ENCODE measurements around the gene SH2D1B. TPM values are rescaled to one million over a fixed set of nuclear protein-coding genes. Genes with fewer than 3 reads are reported as not detected.
"Not testable (repeated sequence)": the region's sequence is repeated elsewhere in the genome, so short reads cannot be mapped to it uniquely, and the experiment has no call there.

SH2D1B gene
- total and polyA plus RNA-seq, 2 experiments from 2014 or later, result not detected

DNA sequence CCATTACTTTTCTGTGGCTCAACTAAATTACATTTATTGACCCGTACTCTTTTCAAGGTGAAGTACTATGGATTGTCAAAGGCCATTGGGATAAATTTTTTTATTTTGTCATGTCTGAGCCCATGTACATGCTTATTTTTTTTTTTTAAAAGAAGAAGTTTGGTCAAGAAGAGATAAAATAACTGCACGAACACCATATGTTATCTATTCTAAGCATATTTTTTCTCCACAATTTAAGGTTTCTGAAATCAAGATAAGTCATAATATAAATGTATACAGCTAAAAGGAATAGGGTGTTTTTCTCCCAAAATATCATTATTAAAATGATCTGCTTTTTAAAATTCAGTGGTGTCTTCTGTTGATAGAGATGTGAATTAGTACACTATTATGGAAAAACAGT lies 35.0 kb upstream of the SH2D1B start:
- H2AFZ ChIP-seq, result no peak overlapping the region
- no peaks in the 10 kb centered on the region for H3K4me1 ChIP-seq (ENCODE audit: insufficient read depth)
- WGBS (ENCODE audit: low lambda C conversion rate, missing lambda C conversion rate), result 84% methylated on average over 2 of the region's 2 CpGs
- no peaks in the 10 kb centered on the region for H3K36me3 ChIP-seq (replicated peaks; ENCODE audit: insufficient read depth, low read depth)
- DNase-seq (ENCODE audit: low spot score), result no peak
- no peaks in the 10 kb centered on the region for H3K9me3 ChIP-seq (ENCODE audit: low read depth)
- no peaks in the 10 kb centered on the region for H3K79me2 ChIP-seq
- H3K4me2 ChIP-seq, result no peak overlapping the region
- no peaks in the 10 kb centered on the region for H3K9me2 ChIP-seq (replicated peaks; ENCODE audit: insufficient read depth)
- H3K27ac ChIP-seq, result no peak overlapping the region
- H3K4me3 ChIP-seq, result no peak overlapping the region
- no peaks in the 10 kb centered on the region for H4K20me1 ChIP-seq (ENCODE audit: insufficient read depth, poor library complexity, severe bottlenecking)
- TF ChIP-seq EZH2 (IDR thresholded peaks at IDR 0.05; ENCODE audit: borderline replicate concordance) (no peak), EZH2phosphoT487 (IDR thresholded peaks at IDR 0.05; ENCODE audit: low read depth, severe bottlenecking, unreplicated experiment) (no peak)
- TF ChIP-seq, protein P1, sequence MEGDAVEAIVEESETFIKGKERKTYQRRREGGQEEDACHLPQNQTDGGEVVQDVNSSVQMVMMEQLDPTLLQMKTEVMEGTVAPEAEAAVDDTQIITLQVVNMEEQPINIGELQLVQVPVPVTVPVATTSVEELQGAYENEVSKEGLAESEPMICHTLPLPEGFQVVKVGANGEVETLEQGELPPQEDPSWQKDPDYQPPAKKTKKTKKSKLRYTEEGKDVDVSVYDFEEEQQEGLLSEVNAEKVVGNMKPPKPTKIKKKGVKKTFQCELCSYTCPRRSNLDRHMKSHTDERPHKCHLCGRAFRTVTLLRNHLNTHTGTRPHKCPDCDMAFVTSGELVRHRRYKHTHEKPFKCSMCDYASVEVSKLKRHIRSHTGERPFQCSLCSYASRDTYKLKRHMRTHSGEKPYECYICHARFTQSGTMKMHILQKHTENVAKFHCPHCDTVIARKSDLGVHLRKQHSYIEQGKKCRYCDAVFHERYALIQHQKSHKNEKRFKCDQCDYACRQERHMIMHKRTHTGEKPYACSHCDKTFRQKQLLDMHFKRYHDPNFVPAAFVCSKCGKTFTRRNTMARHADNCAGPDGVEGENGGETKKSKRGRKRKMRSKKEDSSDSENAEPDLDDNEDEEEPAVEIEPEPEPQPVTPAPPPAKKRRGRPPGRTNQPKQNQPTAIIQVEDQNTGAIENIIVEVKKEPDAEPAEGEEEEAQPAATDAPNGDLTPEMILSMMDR (IDR thresholded peaks at IDR 0.05; ENCODE audit: poor library complexity), result no peak
- H3K27me3 ChIP-seq, result no peaks in the 10 kb centered on the region

DNA sequence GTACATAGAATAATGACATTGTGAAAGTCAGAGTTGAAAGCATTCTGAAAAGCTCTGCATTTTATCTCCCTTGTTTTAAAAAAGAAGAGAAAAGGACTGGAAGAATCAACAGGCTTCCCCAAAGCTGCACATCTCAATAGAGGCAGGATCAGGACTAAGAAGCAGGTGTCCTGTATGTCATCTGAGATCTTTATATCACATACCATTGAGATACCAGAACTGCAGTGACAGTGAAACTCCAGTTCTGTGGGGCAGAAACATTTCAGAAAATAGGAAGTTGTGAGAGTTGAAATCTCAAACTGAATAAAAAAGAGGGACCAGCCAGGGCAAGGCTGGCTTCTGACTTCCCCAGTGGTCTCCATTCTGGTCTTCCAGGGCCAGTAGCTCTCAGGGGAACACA lies 33.0 kb upstream of the SH2D1B start:
- Histone ChIP-seq H3K4me2 (no peak overlapping the region), H3K9me3 (ENCODE audit: low read depth) (no peaks in the 10 kb centered on the region), H3K4me1 (ENCODE audit: insufficient read depth) (no peaks in the 10 kb centered on the region), H3K27me3 (no peaks in the 10 kb centered on the region), H4K20me1 (ENCODE audit: insufficient read depth, poor library complexity, severe bottlenecking) (no peaks in the 10 kb centered on the region), H3K79me2 (no peaks in the 10 kb centered on the region), H3K27ac (no peak overlapping the region), H2AFZ (no peak overlapping the region), H3K9me2 (replicated peaks; ENCODE audit: insufficient read depth) (no peaks in the 10 kb centered on the region), H3K36me3 (replicated peaks; ENCODE audit: insufficient read depth, low read depth) (no peaks in the 10 kb centered on the region), H3K4me3 (no peak overlapping the region)
- DNase-seq (ENCODE audit: low spot score), result no peak
- TF ChIP-seq EZH2 (IDR thresholded peaks at IDR 0.05; ENCODE audit: borderline replicate concordance) (no peak), EZH2phosphoT487 (IDR thresholded peaks at IDR 0.05; ENCODE audit: low read depth, severe bottlenecking, unreplicated experiment) (no peak)
- TF ChIP-seq, protein P1 (IDR thresholded peaks at IDR 0.05; ENCODE audit: poor library complexity), result no peak

DNA sequence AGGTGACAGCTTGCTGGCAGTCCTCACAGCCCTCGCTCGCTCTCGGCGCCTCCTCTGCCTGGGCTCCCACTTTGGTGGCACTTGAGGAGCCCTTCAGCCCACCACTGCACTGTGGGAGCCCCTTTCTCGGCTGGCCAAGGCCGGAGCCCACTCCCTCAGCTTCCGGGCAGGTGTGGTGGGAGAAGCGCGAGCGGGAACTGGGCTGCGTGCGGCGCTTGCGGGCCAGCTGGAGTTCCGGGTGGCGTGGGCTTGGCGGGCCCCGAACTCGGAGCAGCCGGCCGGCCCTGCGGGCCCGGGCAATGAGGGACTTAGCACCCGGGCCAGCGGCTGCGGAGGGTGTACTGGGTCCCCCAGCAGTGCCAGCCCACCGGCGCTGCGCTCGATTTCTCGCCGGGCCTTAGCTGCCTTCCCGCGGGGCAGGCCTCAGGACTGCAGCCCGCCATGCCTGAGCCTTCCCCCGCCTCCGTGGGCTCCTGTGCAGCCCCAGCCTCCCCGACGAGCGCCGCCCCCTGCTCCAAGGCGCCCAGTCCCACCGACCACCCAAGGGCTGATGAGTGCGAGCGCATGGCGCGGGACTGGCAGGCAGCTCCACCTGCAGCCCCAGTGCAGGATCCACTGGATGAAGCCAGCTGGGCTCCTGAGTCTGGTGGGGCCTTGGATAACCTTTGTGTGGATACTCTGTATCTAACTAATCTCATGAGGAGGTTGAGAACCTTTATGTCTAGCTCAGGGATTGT lies 21.2 kb upstream of the SH2D1B start:
- not testable (repeated sequence) for H2AFZ ChIP-seq; H3K36me3 ChIP-seq (replicated peaks; ENCODE audit: insufficient read depth, low read depth); H3K4me2 ChIP-seq; H3K9me3 ChIP-seq (ENCODE audit: low read depth); H3K27me3 ChIP-seq; H3K4me3 ChIP-seq; H3K4me1 ChIP-seq (ENCODE audit: insufficient read depth); H3K9me2 ChIP-seq (replicated peaks; ENCODE audit: insufficient read depth); DNase-seq (ENCODE audit: low spot score); H3K27ac ChIP-seq; H3K79me2 ChIP-seq; H4K20me1 ChIP-seq (ENCODE audit: insufficient read depth, poor library complexity, severe bottlenecking)
- WGBS (ENCODE audit: low lambda C conversion rate, missing lambda C conversion rate), result 98% methylated on average over 23 of the region's 47 CpGs

DNA sequence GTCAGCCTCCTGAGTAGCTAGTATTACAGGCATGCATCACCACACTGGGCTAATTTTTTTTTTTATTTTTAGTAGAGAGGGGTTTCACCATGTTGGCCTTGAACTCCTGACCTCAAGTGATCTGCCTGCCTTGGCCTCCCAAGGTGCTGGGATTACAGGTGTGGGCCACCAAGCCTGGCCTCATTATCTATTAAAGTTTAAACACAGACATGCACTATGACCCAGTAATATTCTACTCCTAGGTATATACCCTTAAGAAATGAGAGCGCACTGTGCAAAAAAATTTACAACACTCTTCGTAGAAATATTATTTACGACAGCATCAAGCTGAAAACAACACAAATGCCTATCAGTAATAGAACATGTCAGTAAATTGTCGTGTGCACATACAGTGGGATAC lies 18.6 kb upstream of the SH2D1B start:
- DNase-seq (ENCODE audit: low spot score), result no peak
- H3K36me3 ChIP-seq (replicated peaks; ENCODE audit: insufficient read depth, low read depth), result no peaks in the 10 kb centered on the region
- no peaks in the 10 kb centered on the region for H3K4me1 ChIP-seq (ENCODE audit: insufficient read depth)
- H3K4me2 ChIP-seq, result no peak overlapping the region
- no peak overlapping the region for H2AFZ ChIP-seq
- H3K27me3 ChIP-seq, result no peaks in the 10 kb centered on the region
- TF ChIP-seq EZH2phosphoT487 (IDR thresholded peaks at IDR 0.05; ENCODE audit: low read depth, severe bottlenecking, unreplicated experiment) (no peak), EZH2 (IDR thresholded peaks at IDR 0.05; ENCODE audit: borderline replicate concordance) (no peak)
- TF ChIP-seq, protein P1 (IDR thresholded peaks at IDR 0.05; ENCODE audit: poor library complexity), result no peak
- no peaks in the 10 kb centered on the region for H3K9me3 ChIP-seq (ENCODE audit: low read depth)
- H3K79me2 ChIP-seq, result no peaks in the 10 kb centered on the region
- WGBS (ENCODE audit: low lambda C conversion rate, missing lambda C conversion rate), result 80% methylated on average over 4 of the region's 4 CpGs
- H3K9me2 ChIP-seq (replicated peaks; ENCODE audit: insufficient read depth), result no peaks in the 10 kb centered on the region
- H3K4me3 ChIP-seq, result no peak overlapping the region
- no peaks in the 10 kb centered on the region for H4K20me1 ChIP-seq (ENCODE audit: insufficient read depth, poor library complexity, severe bottlenecking)
- no peak overlapping the region for H3K27ac ChIP-seq

All from hepatocyte (in vitro differentiated cells).